MM.1S (cell line): ENCODE measurements around the gene ZNF23.

Source experiments
- DNase-seq: peaks from one replicate; pipeline ENCODE4 v3.0.0-alpha.2; 2015
- H2AFZ ChIP-seq: fragments of 300-600 bp; sonication (generic); 2 replicates; pipeline ENCODE4 v1.6.0; 2016; ENCODE audit warnings: antibody characterized with exemption, low read length
- H3F3A ChIP-seq: fragments of 300-600 bp; sonication (generic); 2 replicates; pipeline ENCODE4 v1.6.1; 2016; ENCODE audit warnings: mild to moderate bottlenecking, antibody characterized with exemption, low read length, moderate library complexity, mixed read lengths; ENCODE audit not compliant: insufficient read depth
- H3K27ac ChIP-seq: fragments of 300-600 bp; sonication (generic); 2 replicates; pipeline ENCODE4 v1.5.1; 2016; ENCODE audit warnings: mild to moderate bottlenecking, low read length
- H3K27me3 ChIP-seq: fragments of 300-600 bp; sonication (generic); replicated peaks from 2 replicates; pipeline ENCODE4 v1.6.0; 2016; ENCODE audit warnings: low read length; ENCODE audit not compliant: insufficient read depth
- H3K36me3 ChIP-seq: fragments of 300-600 bp; sonication (generic); replicated peaks from 2 replicates; pipeline ENCODE4 v1.6.1; 2016; ENCODE audit warnings: mild to moderate bottlenecking, low read length, mixed read lengths; ENCODE audit not compliant: insufficient read depth
- H3K4me1 ChIP-seq: fragments of 300-600 bp; sonication (generic); 2 replicates; pipeline ENCODE4 v1.6.1; 2016; ENCODE audit warnings: low read length, mixed read lengths
- H3K4me2 ChIP-seq: fragments of 300-600 bp; sonication (generic); 2 replicates; pipeline ENCODE4 v1.6.0; 2016; ENCODE audit warnings: low read depth, low read length
- H3K4me3 ChIP-seq: fragments of 300-600 bp; sonication (generic); 2 replicates; pipeline ENCODE4 v1.5.1; 2016; ENCODE audit warnings: low read length, mixed read lengths
- H3K79me2 ChIP-seq: fragments of 300-600 bp; sonication (generic); 2 replicates; pipeline ENCODE4 v1.6.1; 2016; ENCODE audit warnings: mixed run types, low read length, mixed read lengths
- H3K9ac ChIP-seq: fragments of 300-600 bp; sonication (generic); 2 replicates; pipeline ENCODE4 v1.6.1; 2016; ENCODE audit warnings: low read length, mixed read lengths
- H3K9me2 ChIP-seq: fragments of 300-600 bp; sonication (generic); replicated peaks from 2 replicates; pipeline ENCODE4 v1.6.1; 2016; ENCODE audit warnings: mild to moderate bottlenecking, low read length, mixed read lengths; ENCODE audit not compliant: insufficient read depth
- H3K9me3 ChIP-seq: fragments of 300-600 bp; sonication (generic); replicated peaks from 2 replicates; pipeline ENCODE4 v1.6.1; 2016; ENCODE audit warnings: mild to moderate bottlenecking, low read length, mixed read lengths; ENCODE audit not compliant: insufficient read depth
- H4K20me1 ChIP-seq: fragments of 300-600 bp; sonication (generic); 2 replicates; pipeline ENCODE4 v1.6.1; 2016; ENCODE audit warnings: mild to moderate bottlenecking, low read length, moderate library complexity, mixed read lengths; ENCODE audit not compliant: insufficient read depth
- CTCF ChIP-seq: fragments of 300-600 bp; sonication (generic); IDR thresholded peaks from 2 replicates; pipeline ENCODE4 v1.5.1; 2016; ENCODE audit warnings: antibody characterized with exemption, low read length, mixed read lengths
- EZH2 ChIP-seq: fragments of 300-600 bp; sonication (generic); optimal IDR thresholded peaks from 2 replicates; pipeline ENCODE3; 2017; ENCODE audit warnings: low read depth, mild to moderate bottlenecking, antibody characterized with exemption, low read length, mixed read lengths
- EZH2phosphoT487 ChIP-seq: fragments of 300-600 bp; sonication (generic); IDR thresholded peaks from 2 replicates; pipeline ENCODE4 v1.6.1; 2018; ENCODE audit warnings: antibody characterized with exemption, low read length

Gene ZNF23

GRCh38 chr16:71439523-71439922 lies 22.5 kb downstream of the ZNF23 start:
- DNase-seq, result no peak
- Histone ChIP-seq H3K27me3 (peaks cover 22% of the 10 kb centered on the region), H3K4me1 (no peaks in the 10 kb centered on the region), H3K79me2 (no peaks in the 10 kb centered on the region), H3K36me3 (no peaks in the 10 kb centered on the region), H3K27ac (no peak overlapping the region), H3K4me2 (no peak overlapping the region), H3K9ac (no peak overlapping the region), H2AFZ (no peak overlapping the region), H4K20me1 (no peaks in the 10 kb centered on the region), H3K4me3 (no peak overlapping the region), H3K9me2 (no peaks in the 10 kb centered on the region), H3F3A (no peaks in the 10 kb centered on the region), H3K9me3 (no peaks in the 10 kb centered on the region)
- TF ChIP-seq EZH2 (no peak), EZH2phosphoT487 (no peak), CTCF (no peak)

- H3F3A ChIP-seq, result no peaks in the 10 kb centered on the region
- H3K36me3 ChIP-seq, result no peaks in the 10 kb centered on the region
- H3K9me3 ChIP-seq, result no peaks in the 10 kb centered on the region
- peaks cover 24% of the 10 kb centered on the region for H3K27me3 ChIP-seq
- no peak overlapping the region for H3K4me2 ChIP-seq
- H2AFZ ChIP-seq, result no peak overlapping the region
- no peak overlapping the region for H3K27ac ChIP-seq
- H3K9me2 ChIP-seq, result no peaks in the 10 kb centered on the region
- H3K4me1 ChIP-seq, result no peaks in the 10 kb centered on the region
- H4K20me1 ChIP-seq, result no peaks in the 10 kb centered on the region
- TF ChIP-seq EZH2phosphoT487 (no peak), CTCF (no peak), EZH2 (no peak)
- H3K79me2 ChIP-seq, result no peaks in the 10 kb centered on the region
- H3K4me3 ChIP-seq, result no peak overlapping the region
- DNase-seq, result no peak
- no peak overlapping the region for H3K9ac ChIP-seq
Measured at GRCh38 chr16:71436473-71436872, 25.6 kb downstream of the ZNF23 start.

GRCh38 chr16:71432906-71433305 lies 29.1 kb downstream of the ZNF23 start:
- no peak for TF ChIP-seq CTCF
- TF ChIP-seq EZH2, result no peak
- no peak for TF ChIP-seq EZH2phosphoT487
- Histone ChIP-seq H3F3A (no peaks in the 10 kb centered on the region), H3K36me3 (no peaks in the 10 kb centered on the region), H4K20me1 (no peaks in the 10 kb centered on the region), H3K27me3 (peaks cover 43% of the 10 kb centered on the region), H3K4me2 (no peak overlapping the region), H3K4me3 (no peak overlapping the region), H2AFZ (no peak overlapping the region), H3K9me3 (no peaks in the 10 kb centered on the region), H3K79me2 (no peaks in the 10 kb centered on the region), H3K27ac (no peak overlapping the region), H3K9me2 (no peaks in the 10 kb centered on the region), H3K4me1 (no peaks in the 10 kb centered on the region), H3K9ac (no peak overlapping the region)
- no peak for DNase-seq

GRCh38 chr16:71431991-71432390 lies 30.1 kb downstream of the ZNF23 start:
- Histone ChIP-seq H3K27ac (no peak overlapping the region), H3K27me3 (peaks cover 42% of the 10 kb centered on the region), H3K9me2 (no peaks in the 10 kb centered on the region), H4K20me1 (no peaks in the 10 kb centered on the region), H3K4me1 (no peaks in the 10 kb centered on the region), H3K4me3 (no peak overlapping the region), H3K4me2 (no peak overlapping the region), H2AFZ (no peak overlapping the region), H3K9me3 (no peaks in the 10 kb centered on the region), H3K79me2 (no peaks in the 10 kb centered on the region), H3F3A (no peaks in the 10 kb centered on the region), H3K36me3 (no peaks in the 10 kb centered on the region), H3K9ac (no peak overlapping the region)
- DNase-seq, result no peak
- no peak for TF ChIP-seq CTCF
- no peak for TF ChIP-seq EZH2
- TF ChIP-seq EZH2phosphoT487, result no peak
